GM12878 (cell line): Measurements from ENCODE around the gene OGFOD3. TPM values are rescaled to one million over a fixed set of nuclear protein-coding genes. Genes with fewer than 3 reads are reported as not detected.

ENCODE experiments used
- HCFC1 ChIP-seq: fragments of 150-350 bp; IDR thresholded peaks from 2 replicates; pipeline ENCODE4 v1.6.1; 2014; ENCODE audit warnings: low read length
- LARP7 ChIP-seq: fragments of 450-650 bp; IDR thresholded peaks from 2 replicates; pipeline ENCODE4 v1.6.1; 2017; ENCODE audit warnings: mild to moderate bottlenecking
- NFYB ChIP-seq: IDR thresholded peaks from 2 replicates; pipeline ENCODE4 v1.6.1; 2011; ENCODE audit warnings: low read depth, mild to moderate bottlenecking, low read length, improper control_type of control experiment, moderate library complexity; ENCODE audit not compliant: insufficient read depth
- POU2F2 ChIP-seq: IDR thresholded peaks from 3 replicates; pipeline ENCODE4 v1.6.1; 2011; ENCODE audit warnings: low read depth, mild to moderate bottlenecking, low read length, borderline replicate concordance
- PRDM15 ChIP-seq: fragments of 450-650 bp; formaldehyde crosslinking; IDR thresholded peaks from 2 replicates; pipeline ENCODE4 v1.4.0; 2020; ENCODE audit warnings: mild to moderate bottlenecking, moderate library complexity
- RAD21 ChIP-seq: IDR thresholded peaks from 2 replicates; pipeline ENCODE4 v1.6.1; 2011; ENCODE audit warnings: mild to moderate bottlenecking, low read depth, low read length, moderate library complexity; ENCODE audit not compliant: insufficient read depth
- SP1 ChIP-seq: IDR thresholded peaks from one replicate; pipeline ENCODE4 v1.6.1; 2011; ENCODE audit warnings: low read depth, low read length
- YY1 ChIP-seq: IDR thresholded peaks from 2 replicates; pipeline ENCODE4 v1.6.1; 2011; ENCODE audit warnings: low read depth, mild to moderate bottlenecking, low read length
- ZBTB40 ChIP-seq: fragments of 450-650 bp; IDR thresholded peaks from 2 replicates; pipeline ENCODE4 v1.6.1; 2016; ENCODE audit warnings: mild to moderate bottlenecking, moderate library complexity, borderline replicate concordance
- polyA plus RNA-seq, 11 experiments: library from polyadenylated mRNA; depleted of rRNA in 4 of 11; unstranded in 6 of 11; stranded (reverse) in 5 of 11; fragments of >200 nt; fragmentation: Nextera tagmentation in 4 of 11; fragmentation: Illumina TruSeq in 1 of 11; extraction: Ambion mirVana in 4 of 11; extraction: Trizol in 1 of 11; gene quantifications; 1 replicate in 1 of 11; 2 replicates in 10 of 11; pipeline versions ENCODE4 v1.2.1 to v1.2.3, GENCODE V29; 2011 to 2016; ENCODE audit warnings: inconsistent platforms in 2 of 11, missing spikeins in 2 of 11, low read depth in 1 of 11
- total RNA-seq, 4 experiments: library from RNA; depleted of rRNA in 3 of 4; stranded (reverse); fragments of >200 nt in 3 of 4; fragmentation: Illumina TruSeq in 1 of 4; extraction: Trizol in 1 of 4; gene quantifications; 2 replicates each; pipeline versions ENCODE4 v1.2.1 to v1.2.3, GENCODE V29; 2013 to 2021

OGFOD3 gene
- total and polyA plus RNA-seq, 10 of the 15 experiments (the other 5 are each of a cell fraction or from before 2014, with no cell fraction given) = 0.48 to 28.4 (median 18.3) TPM

GRCh38 chr17:82367724-82368524, 50.5 kb downstream of the OGFOD3 start (continued):
- TF ChIP-seq PRDM15 (CRISPR knock-in tag) = no peak
- no peak for TF ChIP-seq ZBTB40
- peak; percentile 41 for TF ChIP-seq SP1
- peak; percentile 83 for TF ChIP-seq NFYB
- no peak for TF ChIP-seq LARP7
- TF ChIP-seq POU2F2 = no peak
- TF ChIP-seq HCFC1 = no peak
- no peak for TF ChIP-seq RAD21
- TF ChIP-seq YY1 = no peak
